Esophagus (tissue), 2 donors: ENCODE measurements around the gene CCDC27. TPM values are rescaled to one million over a fixed set of nuclear protein-coding genes. Genes with fewer than 3 reads are reported as not detected.

Source experiments
- H3K27ac ChIP-seq, 2 donors: one replicate each; pipeline ENCODE4 v1.5.1; 2013; ENCODE audit warnings: low read depth in 2 of 2, mild to moderate bottlenecking in 2 of 2, inconsistent platforms in 1 of 2, low read length in 1 of 2, moderate library complexity in 1 of 2
- H3K27me3 ChIP-seq, 2 donors: one replicate each; pipeline ENCODE4 v1.6.1; 2013; ENCODE audit warnings: low read length in 2 of 2, control low read depth in 1 of 2, mild to moderate bottlenecking in 1 of 2; ENCODE audit not compliant: insufficient read depth in 2 of 2, control insufficient read depth in 1 of 2
- H3K36me3 ChIP-seq, 2 donors: one replicate each; pipeline ENCODE4 v1.6.1; 2013; ENCODE audit warnings: low read length in 1 of 2; ENCODE audit not compliant: control insufficient read depth in 2 of 2, insufficient read depth in 2 of 2
- H3K4me1 ChIP-seq, 2 donors: one replicate each; pipeline ENCODE4 v1.6.1; 2013; ENCODE audit warnings: low read length in 1 of 2; ENCODE audit not compliant: control insufficient read depth in 2 of 2, insufficient read depth in 2 of 2
- H3K4me3 ChIP-seq, 2 donors: one replicate each; pipeline ENCODE4 v1.5.1; 2013; ENCODE audit warnings: low read length in 2 of 2, mild to moderate bottlenecking in 2 of 2, low read depth in 1 of 2, moderate library complexity in 1 of 2
- H3K9me3 ChIP-seq, 2 donors: one replicate each; pipeline ENCODE4 v1.6.1; 2013; ENCODE audit warnings: mild to moderate bottlenecking in 2 of 2, low read depth in 1 of 2, low read length in 1 of 2, moderate library complexity in 1 of 2; ENCODE audit not compliant: control insufficient read depth in 2 of 2, insufficient read depth in 1 of 2
- WGBS, 2 donors: extraction: QIAGEN DNeasy Blood & Tissue Kit; methylation state at CpG; one replicate each; pipeline ENCODE4 v1.1.7; 2013; 5-methylcytosine and 5-hydroxymethylcytosine counted together
- polyA plus RNA-seq, 2 donors: library from polyadenylated mRNA; stranded (reverse); fragments of 200-250 nt; gene quantifications; one replicate each; pipeline ENCODE4 v1.2.3, GENCODE V29; 2013
- donor health status: healthy with polysubstance abuse.
- donor health status: Bipolar disorder and iron deficiency.

Gene CCDC27
- polyA plus RNA-seq, 2 donors = not detected

GRCh38 chr1:3735688-3736087 is 16.6 kb upstream of the CCDC27 start:
- Histone ChIP-seq H3K4me3 (no peak overlapping the region), H3K9me3 (no peaks in the 10 kb centered on the region), H3K27ac (no peak overlapping the region), H3K27me3 (no peaks in the 10 kb centered on the region), H3K36me3 (peaks cover 3 to 26% of the 10 kb centered on the region in 2 donors), H3K4me1 (no peaks in the 10 kb centered on the region)
- 76 to 79% methylated on average over 13 of the region's 13 CpGs for WGBS, 2 donors

DNA sequence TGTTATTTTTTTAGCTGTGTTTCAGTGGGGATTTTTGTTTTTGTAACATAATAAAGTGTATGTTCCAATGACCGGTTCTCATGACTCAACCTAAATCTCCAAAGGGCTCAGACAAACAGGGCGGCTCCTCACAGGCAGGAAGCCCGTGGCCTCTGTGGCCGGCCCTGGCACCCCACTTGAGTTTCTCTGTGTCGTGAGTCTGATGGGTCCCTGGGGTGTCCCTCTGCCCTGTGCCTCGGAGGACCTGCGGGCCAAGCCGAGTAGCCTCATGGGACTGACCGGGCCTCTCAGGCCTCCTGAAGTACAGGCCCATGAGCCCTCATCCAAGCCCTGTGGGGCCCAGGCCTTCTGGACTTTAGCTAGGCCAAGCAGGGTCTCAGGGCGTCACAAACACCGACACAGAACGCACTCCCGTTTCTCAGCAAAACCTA is 16.1 kb upstream of the CCDC27 start:
- Histone ChIP-seq H3K36me3 (peaks cover 3 to 24% of the 10 kb centered on the region in 2 donors), H3K4me3 (no peak overlapping the region)
- 76 to 79% methylated on average over 13 of the region's 13 CpGs for WGBS, 2 donors

GRCh38 chr1:3736708-3737107 is 15.5 kb upstream of the CCDC27 start:
- Histone ChIP-seq H3K4me3 (no peak overlapping the region), H3K9me3 (no peaks in the 10 kb centered on the region), H3K27ac (no peak overlapping the region), H3K36me3 (peaks cover 3 to 26% of the 10 kb centered on the region in 2 donors), H3K27me3 (no peaks in the 10 kb centered on the region), H3K4me1 (no peaks in the 10 kb centered on the region)
- 72 to 81% methylated on average over 14 of the region's 14 CpGs for WGBS, 2 donors

More for the DNA sequence above, 16.1 kb upstream of the CCDC27 start:
- Histone ChIP-seq H3K27me3 (no peaks in the 10 kb centered on the region), H3K27ac (no peak overlapping the region), H3K9me3 (no peaks in the 10 kb centered on the region), H3K4me1 (no peaks in the 10 kb centered on the region)

DNA sequence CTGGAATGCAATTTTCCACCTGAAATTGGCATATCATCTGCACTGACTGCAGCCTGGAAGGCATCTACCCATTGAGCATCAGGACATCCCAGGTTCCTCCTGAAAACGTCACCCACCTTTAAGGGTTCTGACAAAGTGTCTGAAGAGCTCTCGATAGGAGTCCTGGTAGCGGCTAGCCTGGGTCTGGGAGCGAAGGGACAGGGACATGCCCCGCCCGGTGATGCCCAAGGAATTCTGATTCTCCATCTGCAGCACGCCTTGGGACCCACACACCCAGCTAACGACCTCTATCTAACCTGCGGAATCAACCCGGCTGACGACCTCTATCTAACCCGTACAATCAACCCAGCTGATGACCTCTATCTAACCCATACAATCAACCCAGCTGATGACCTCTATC is 13.3 kb upstream of the CCDC27 start:
- no peak overlapping the region for H3K4me3 ChIP-seq
- WGBS, 2 donors = 94 to 96% methylated on average over 12 of the region's 12 CpGs
- H3K27me3 ChIP-seq = no peaks in the 10 kb centered on the region
- H3K4me1 ChIP-seq = peaks cover 0 to 3% of the 10 kb centered on the region in 2 donors
- peaks cover 3 to 38% of the 10 kb centered on the region in 2 donors for H3K36me3 ChIP-seq
- no peaks in the 10 kb centered on the region for H3K9me3 ChIP-seq
- H3K27ac ChIP-seq = no peak overlapping the region

DNA sequence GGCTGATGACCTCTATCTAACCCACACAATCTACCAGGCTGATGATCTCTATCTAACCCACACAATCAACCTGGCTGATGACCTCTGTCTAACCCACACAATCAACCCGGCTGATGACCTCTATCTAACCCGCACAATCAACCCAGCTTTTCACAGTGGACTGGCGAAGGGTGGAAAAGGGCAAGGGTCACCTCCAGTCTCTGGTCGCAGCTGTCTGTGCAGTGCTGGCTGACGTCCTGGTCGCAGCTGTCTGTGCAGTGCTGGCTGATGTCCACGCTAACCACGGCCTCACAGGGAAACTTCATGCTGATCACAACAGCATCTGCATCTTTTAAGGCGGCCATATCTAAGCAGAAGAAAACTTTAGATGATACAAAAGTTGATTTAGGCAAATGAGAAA is 12.2 kb upstream of the CCDC27 start:
- Histone ChIP-seq H3K9me3 (no peaks in the 10 kb centered on the region), H3K27ac (no peak overlapping the region), H3K36me3 (peaks cover 3 to 37% of the 10 kb centered on the region in 2 donors), H3K4me1 (peaks cover 0 to 3% of the 10 kb centered on the region in 2 donors), H3K4me3 (no peak overlapping the region), H3K27me3 (no peaks in the 10 kb centered on the region)
- 82 to 87% methylated on average over 9 of the region's 9 CpGs for WGBS, 2 donors

DNA sequence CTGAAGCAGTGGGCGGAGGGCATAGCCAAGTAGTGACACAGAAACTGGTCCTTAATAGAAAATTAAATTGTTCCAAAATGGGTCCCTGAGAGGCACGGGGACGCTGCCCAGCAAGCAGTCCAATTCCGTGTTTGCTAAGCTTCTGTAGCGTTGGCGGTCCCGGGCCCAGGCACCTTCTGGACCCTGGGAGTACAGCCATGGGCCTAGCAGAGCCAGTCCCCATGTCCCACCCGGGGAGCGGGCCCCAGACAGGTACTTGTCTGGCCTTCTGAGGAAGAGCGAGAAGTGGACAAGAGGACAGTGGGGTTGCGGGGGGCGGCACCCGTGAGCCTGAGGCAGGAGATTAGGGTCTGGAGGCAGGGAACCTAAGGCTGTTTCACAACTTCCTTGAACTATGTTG is 11.5 kb upstream of the CCDC27 start:
- Histone ChIP-seq H3K4me3 (no peak overlapping the region), H3K27me3 (no peaks in the 10 kb centered on the region), H3K4me1 (peaks cover 0 to 3% of the 10 kb centered on the region in 2 donors), H3K9me3 (no peaks in the 10 kb centered on the region), H3K27ac (no peak overlapping the region), H3K36me3 (peaks cover 3 to 36% of the 10 kb centered on the region in 2 donors)
- WGBS, 2 donors = 95 to 97% methylated on average over 13 of the region's 13 CpGs

DNA sequence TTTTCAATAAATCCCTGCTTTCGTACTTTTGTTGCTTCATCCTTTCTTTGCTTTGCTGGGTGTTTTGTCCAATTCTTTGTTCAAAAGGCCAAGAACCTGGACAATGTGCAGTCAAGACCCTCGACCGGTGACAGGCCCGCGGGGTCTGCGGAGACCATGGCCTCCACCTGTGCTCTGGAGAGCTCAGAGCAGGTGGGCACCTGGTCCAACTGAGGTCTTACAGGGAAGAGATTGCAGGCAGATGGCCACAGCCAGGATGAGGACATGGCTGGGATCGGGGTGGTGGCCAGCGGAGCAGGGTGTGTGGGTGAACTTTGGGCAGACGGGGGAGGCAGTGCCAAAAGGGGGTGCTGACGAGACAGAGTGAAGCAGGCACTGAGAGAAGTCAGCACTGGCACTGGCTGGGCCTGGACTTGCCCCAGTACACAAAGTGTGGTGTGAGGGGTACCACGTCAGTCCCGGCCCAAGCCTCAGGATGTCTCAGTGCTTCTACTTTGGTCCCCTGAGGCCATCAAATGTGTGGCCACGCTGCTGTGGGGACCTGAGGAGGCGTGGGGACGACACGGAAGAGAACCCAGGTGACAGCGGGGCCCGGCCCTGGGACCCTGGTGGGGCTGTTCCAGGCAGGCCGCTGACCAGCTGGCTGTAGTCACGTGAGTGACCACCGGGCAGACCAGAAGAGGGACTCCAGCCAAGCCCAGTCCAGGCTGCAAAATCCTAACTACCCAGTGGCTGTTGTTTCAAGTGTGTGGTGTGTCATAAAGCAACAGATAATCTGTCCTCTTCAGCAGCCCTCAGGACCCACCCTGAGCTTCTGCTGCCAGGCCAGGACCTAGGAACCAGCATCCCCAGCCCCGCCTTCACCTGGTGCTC is 10.4 kb upstream of the CCDC27 start:
- Histone ChIP-seq H3K27me3 (no peaks in the 10 kb centered on the region), H3K4me3 (no peak overlapping the region), H3K4me1 (peaks cover 2 to 5% of the 10 kb centered on the region in 2 donors), H3K36me3 (peaks cover 0 to 34% of the 10 kb centered on the region in 2 donors), H3K9me3 (no peaks in the 10 kb centered on the region), H3K27ac (no peak overlapping the region)
- WGBS, 2 donors = 92 to 94% methylated on average over 22 of the region's 22 CpGs

DNA sequence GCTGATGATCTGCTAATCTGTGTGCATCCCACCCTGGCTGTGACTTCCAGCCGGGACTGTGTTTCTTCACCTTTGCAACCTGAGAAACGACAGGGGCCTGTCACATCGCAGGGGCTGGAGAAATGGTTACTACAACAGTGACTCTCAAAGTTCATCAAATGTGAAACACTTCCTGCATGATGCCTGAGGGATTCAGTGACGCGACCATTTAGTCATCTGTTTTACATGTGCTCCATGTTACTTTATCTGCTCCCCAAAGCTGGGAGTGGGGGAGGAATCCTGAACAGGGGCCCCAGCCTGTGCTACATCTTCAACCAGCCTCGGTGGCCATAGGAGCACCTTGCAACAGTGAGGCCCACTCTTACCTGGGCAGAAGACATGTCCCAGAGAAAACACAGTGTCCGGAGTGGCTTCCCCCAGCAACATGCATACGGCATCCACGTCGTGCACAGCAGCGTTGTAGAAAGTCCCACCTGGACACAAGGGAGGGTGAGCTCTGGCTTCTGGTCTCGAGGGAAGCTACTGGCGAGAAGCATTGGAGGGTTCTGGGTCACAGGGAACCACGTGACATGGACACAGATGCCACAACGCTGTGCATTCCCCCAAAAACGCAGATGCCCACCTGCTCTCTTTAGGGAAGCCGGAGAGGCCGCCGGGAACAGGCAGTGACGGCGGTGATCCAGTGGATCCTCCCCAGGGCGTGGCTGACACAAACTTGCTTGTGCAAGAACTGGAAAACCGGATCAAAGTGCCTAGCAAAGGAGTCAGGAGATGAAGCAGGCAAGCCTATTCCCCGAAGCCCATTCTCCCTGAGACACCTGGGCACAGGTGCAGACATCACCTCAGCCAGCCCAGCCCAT is 9.6 kb upstream of the CCDC27 start:
- WGBS, 2 donors = 79 to 85% methylated on average over 24 of the region's 24 CpGs
- H3K27ac ChIP-seq = no peak overlapping the region
- no peak overlapping the region for H3K4me3 ChIP-seq
- H3K4me1 ChIP-seq = peaks cover 2 to 5% of the 10 kb centered on the region in 2 donors
- H3K9me3 ChIP-seq = no peaks in the 10 kb centered on the region
- H3K36me3 ChIP-seq = peaks cover 0 to 34% of the 10 kb centered on the region in 2 donors
- no peaks in the 10 kb centered on the region for H3K27me3 ChIP-seq

- H3K9me3 ChIP-seq = no peaks in the 10 kb centered on the region
- H3K27ac ChIP-seq = no peak overlapping the region
- peaks cover 0 to 28% of the 10 kb centered on the region in 2 donors for H3K36me3 ChIP-seq
- no peak overlapping the region for H3K4me3 ChIP-seq
- WGBS, 2 donors = 73 to 75% methylated on average over 4 of the region's 4 CpGs
- H3K27me3 ChIP-seq = no peaks in the 10 kb centered on the region
- peaks cover 4 to 9% of the 10 kb centered on the region in 2 donors for H3K4me1 ChIP-seq
These were observed 8.8 kb upstream of the CCDC27 start for GRCh38 chr1:3743421-3743820.
